ENCODE data around the gene MRPL28. TPM values are rescaled to one million over a fixed set of nuclear protein-coding genes. Genes with fewer than 3 reads are reported as not detected.

Gene MRPL28
- total and polyA plus RNA-seq, 2 donors (not counting 3 experiments of a cell fraction or from before 2014, with no cell fraction given), result 104 to 180 TPM

DNA sequence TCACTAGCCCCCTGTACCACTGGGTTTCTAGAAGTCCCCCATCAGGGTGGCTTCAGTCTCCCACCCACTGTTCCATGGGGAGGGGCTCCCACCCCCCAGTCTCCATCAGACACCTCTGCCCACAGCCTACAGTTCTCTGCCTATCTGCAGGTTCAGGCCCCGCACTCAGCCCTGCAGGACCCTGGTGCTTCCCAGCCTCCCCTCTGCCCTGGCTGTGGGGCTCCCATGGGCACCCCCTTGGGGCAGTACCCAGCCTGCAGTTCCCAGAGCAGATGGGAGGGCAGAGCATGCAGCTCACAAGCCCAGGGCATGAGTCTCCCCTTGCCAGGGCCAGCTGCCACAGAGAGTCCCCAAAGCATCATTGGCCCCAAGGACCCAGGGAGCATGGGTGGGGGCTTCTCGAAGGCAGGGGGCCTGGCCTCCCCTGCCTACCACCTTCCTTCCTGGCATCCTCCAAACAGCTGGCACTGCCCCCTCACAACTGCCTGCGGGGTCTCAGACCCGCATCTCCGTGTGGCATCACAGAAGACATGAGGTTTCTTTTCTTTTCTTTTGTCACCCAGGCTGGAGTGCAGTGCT lies 2.8 kb upstream of the MRPL28 start:
- Histone ChIP-seq H3K9ac (replicated peaks; ENCODE audit: extremely low read depth, insufficient read depth, low read length) (no peak overlapping the region), H3K27me3 (ENCODE audit: control insufficient read depth in 2 of 2, insufficient read depth in 2 of 2, low read length in 2 of 2) (no peaks in the 10 kb centered on the region), H3K36me3 (ENCODE audit: control insufficient read depth in 2 of 2, extremely low read depth in 1 of 2, insufficient read depth in 2 of 2, low read length in 2 of 2) (peaks cover 7 to 57% of the 10 kb centered on the region in 2 experiments), H2AFZ (ENCODE audit: low read depth, low read length) (no peak overlapping the region), H3K9me1 (replicated peaks; ENCODE audit: control insufficient read depth, extremely low read depth, insufficient read depth, low read length) (no peaks in the 10 kb centered on the region), H3K9me3 (replicated peaks; ENCODE audit: control insufficient read depth, insufficient read depth, low read length) (no peaks in the 10 kb centered on the region), H3K79me2 (ENCODE audit: control insufficient read depth, insufficient read depth, low read length) (no peaks in the 10 kb centered on the region), H4K20me1 (replicated peaks; ENCODE audit: control insufficient read depth, extremely low read depth, insufficient read depth, low read length) (no peaks in the 10 kb centered on the region), H3K4me2 (ENCODE audit: insufficient read depth, low read length) (no peak overlapping the region), H3K27ac (ENCODE audit: insufficient read depth, low read depth, low read length) (no peak overlapping the region), H3K4me1 (ENCODE audit: control insufficient read depth, extremely low read depth, insufficient read depth, low read length) (peaks cover 8% of the 10 kb centered on the region), H3K4me3 (replicated peaks in 1 of 3; ENCODE audit: insufficient read depth in 1 of 3, low read depth in 1 of 3, low read length in 3 of 3) (no peak overlapping the region)
- no peak for TF ChIP-seq POLR2AphosphoS5 (IDR thresholded peaks at IDR 0.05; ENCODE audit: insufficient read depth, low read depth, low read length)
- no peak for TF ChIP-seq MYC (IDR thresholded peaks at IDR 0.05; ENCODE audit: low read depth, low read length)
- no peak for TF ChIP-seq MAX (IDR thresholded peaks at IDR 0.05; ENCODE audit: insufficient read depth, insufficient read length)
- TF ChIP-seq GATA2 (IDR thresholded peaks at IDR 0.05; ENCODE audit: insufficient read depth, insufficient read length, low read depth, low read length), result no peak
- TF ChIP-seq, protein P1, sequence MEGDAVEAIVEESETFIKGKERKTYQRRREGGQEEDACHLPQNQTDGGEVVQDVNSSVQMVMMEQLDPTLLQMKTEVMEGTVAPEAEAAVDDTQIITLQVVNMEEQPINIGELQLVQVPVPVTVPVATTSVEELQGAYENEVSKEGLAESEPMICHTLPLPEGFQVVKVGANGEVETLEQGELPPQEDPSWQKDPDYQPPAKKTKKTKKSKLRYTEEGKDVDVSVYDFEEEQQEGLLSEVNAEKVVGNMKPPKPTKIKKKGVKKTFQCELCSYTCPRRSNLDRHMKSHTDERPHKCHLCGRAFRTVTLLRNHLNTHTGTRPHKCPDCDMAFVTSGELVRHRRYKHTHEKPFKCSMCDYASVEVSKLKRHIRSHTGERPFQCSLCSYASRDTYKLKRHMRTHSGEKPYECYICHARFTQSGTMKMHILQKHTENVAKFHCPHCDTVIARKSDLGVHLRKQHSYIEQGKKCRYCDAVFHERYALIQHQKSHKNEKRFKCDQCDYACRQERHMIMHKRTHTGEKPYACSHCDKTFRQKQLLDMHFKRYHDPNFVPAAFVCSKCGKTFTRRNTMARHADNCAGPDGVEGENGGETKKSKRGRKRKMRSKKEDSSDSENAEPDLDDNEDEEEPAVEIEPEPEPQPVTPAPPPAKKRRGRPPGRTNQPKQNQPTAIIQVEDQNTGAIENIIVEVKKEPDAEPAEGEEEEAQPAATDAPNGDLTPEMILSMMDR (IDR thresholded peaks at IDR 0.05; ENCODE audit: extremely low read depth in 1 of 2, insufficient read depth in 1 of 2, low read depth in 1 of 2, low read length in 2 of 2), result no peak
- TF ChIP-seq FOS (IDR thresholded peaks at IDR 0.05; ENCODE audit: borderline replicate concordance, insufficient read depth, low read length), result no peak
- no TSS peak for BruUV-seq (replicated peaks)
- dilution Hi-C loops (cut with MboI; ENCODE audit: extremely low pct_ligation_motif_present, low sequenced_read_pairs) (no loop called here), intact Hi-C loops (cut with micrococcal nuclease) (no loop called here)
- DNase-seq (ENCODE audit: low read depth, low spot score) (no peak), FAIRE-seq (no peak)
- ChIA-PET POLR2A (no interaction called here), CTCF (no interaction called here)

Data from endothelial cell of umbilical vein (primary cell).